Effector memory CD4-positive, alpha-beta T cell (primary cell): ENCODE data around the gene SORL1.
A peak's percentile ranks its signal among the peaks of the same experiment; 100 is the strongest.

Experiments used
- DNase-seq, 3 donors: peaks; one replicate each; pipeline ENCODE4 v3.0.0-alpha.2; 2020
- H3K27ac ChIP-seq: 2 replicates; pipeline ENCODE4 v1.7.0; 2013; ENCODE audit warnings: mild to moderate bottlenecking, low read length, moderate library complexity; ENCODE audit not compliant: insufficient read depth, poor library complexity, severe bottlenecking
- H3K27me3 ChIP-seq: replicated peaks from 2 replicates; pipeline ENCODE4 v1.7.0; 2013; ENCODE audit warnings: mild to moderate bottlenecking, low read length; ENCODE audit not compliant: insufficient read depth, control insufficient read depth, poor library complexity, severe bottlenecking
- H3K36me3 ChIP-seq: 2 replicates; pipeline ENCODE4 v1.7.0; 2013; ENCODE audit warnings: mild to moderate bottlenecking, low read length, moderate library complexity; ENCODE audit not compliant: control insufficient read depth, insufficient read depth
- H3K4me1 ChIP-seq: 2 replicates; pipeline ENCODE4 v1.7.0; 2013; ENCODE audit warnings: low read length, mild to moderate bottlenecking; ENCODE audit not compliant: control insufficient read depth, insufficient read depth, poor library complexity, severe bottlenecking
- H3K4me3 ChIP-seq: 2 replicates; pipeline ENCODE4 v1.7.0; 2013; ENCODE audit warnings: low read length, low read depth, mild to moderate bottlenecking; ENCODE audit not compliant: insufficient read depth, poor library complexity, severe bottlenecking
- H3K9me3 ChIP-seq: 2 replicates; pipeline ENCODE4 v1.7.0; 2013; ENCODE audit warnings: mild to moderate bottlenecking, low read length, moderate library complexity; ENCODE audit not compliant: control insufficient read depth

Gene SORL1

DNA sequence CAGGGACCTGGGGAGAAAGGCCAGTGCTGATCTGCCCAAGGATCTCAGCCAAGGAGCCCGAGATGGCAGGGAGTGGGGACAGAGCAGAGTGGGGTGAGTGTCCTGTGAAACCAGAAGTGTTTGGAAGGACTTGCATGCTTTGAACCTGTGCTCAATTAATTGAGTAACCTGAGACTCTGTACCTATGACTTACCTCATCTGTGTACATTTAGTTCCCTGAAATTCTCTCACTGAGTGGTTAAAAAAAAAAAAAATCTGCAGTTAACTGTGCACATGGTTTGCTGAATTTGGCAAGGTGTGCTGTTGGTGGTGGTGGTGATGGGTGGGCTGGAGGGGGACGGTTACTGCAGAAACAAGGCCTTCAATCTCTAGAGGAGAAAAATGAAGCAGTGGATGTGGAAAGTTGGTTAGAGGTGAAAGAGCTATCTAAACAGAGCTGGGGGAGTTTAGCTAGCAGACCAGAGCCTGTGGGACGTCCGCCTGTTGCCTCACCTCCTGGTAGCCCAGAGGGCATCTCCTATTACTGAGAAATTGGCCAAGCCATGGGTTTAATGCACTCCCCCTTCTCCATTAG lies 8.9 kb downstream of the SORL1 start:
- H3K27me3 ChIP-seq: no peaks in the 10 kb centered on the region
- no peak overlapping the region for H3K4me3 ChIP-seq
- peaks cover 90% of the 10 kb centered on the region for H3K4me1 ChIP-seq
- no peaks in the 10 kb centered on the region for H3K36me3 ChIP-seq
- DNase-seq: no peak
- H3K27ac ChIP-seq: peak overlapping the region; percentile 82
- no peaks in the 10 kb centered on the region for H3K9me3 ChIP-seq

DNA sequence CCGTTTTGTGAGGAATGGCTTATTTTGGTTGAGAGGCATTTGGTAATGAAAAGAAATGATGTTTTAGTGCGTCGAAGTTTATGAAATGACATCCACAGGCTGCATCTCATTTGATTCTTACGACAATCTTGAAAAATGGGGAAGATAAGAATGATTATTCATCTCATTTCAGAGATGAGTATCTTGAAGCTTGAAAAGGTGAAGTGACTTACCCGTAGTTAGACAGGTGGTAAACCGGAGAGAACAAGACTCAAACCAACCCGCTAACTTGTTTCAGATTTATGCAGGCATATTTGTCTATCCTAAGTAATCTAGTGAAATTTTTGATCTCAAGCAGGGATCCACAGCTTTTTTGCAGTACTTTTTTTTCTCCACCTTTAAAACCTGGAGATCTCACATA lies 9.7 kb downstream of the SORL1 start:
- Histone ChIP-seq H3K9me3 (no peaks in the 10 kb centered on the region), H3K4me3 (no peak overlapping the region), H3K27me3 (no peaks in the 10 kb centered on the region), H3K27ac (peak overlapping the region; percentile 82), H3K4me1 (peaks cover 92% of the 10 kb centered on the region), H3K36me3 (no peaks in the 10 kb centered on the region)
- no peak for DNase-seq

DNA sequence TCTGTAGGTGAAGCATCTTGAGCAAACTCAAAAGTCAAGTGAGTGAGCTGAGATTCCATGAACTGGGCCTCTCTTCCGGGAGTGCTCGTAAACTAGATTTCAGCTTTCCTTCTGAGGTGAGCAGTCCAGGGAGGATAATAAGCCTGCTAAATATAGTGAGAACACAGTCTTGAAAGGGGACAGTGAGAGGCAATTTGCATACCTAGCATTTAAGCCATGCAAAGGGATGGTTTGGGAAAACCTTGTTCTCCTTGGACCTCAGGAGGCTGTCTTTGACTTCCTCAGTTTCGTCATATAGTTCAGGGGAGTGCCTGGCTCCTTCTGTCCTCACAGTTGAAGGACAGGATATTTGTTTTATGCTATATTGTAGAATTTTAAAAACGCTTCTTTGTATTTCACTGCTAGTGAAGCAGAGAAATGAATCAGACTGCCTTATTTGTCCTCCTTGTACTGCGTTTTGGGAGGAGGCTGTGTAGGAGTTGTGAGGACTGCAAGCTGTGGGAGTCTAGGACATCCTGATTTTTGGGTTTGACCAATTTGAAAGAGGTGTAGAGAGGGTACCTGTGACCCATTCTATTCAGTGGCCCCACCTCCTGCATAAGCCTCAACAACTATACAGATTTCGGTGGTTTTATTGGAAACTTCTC lies 11.7 kb downstream of the SORL1 start:
- H3K9me3 ChIP-seq: no peaks in the 10 kb centered on the region
- no peak overlapping the region for H3K4me3 ChIP-seq
- H3K27me3 ChIP-seq: no peaks in the 10 kb centered on the region
- no peak for DNase-seq
- H3K36me3 ChIP-seq: no peaks in the 10 kb centered on the region
- H3K4me1 ChIP-seq: peaks cover 90% of the 10 kb centered on the region
- H3K27ac ChIP-seq: peak overlapping the region; percentile 82

DNA sequence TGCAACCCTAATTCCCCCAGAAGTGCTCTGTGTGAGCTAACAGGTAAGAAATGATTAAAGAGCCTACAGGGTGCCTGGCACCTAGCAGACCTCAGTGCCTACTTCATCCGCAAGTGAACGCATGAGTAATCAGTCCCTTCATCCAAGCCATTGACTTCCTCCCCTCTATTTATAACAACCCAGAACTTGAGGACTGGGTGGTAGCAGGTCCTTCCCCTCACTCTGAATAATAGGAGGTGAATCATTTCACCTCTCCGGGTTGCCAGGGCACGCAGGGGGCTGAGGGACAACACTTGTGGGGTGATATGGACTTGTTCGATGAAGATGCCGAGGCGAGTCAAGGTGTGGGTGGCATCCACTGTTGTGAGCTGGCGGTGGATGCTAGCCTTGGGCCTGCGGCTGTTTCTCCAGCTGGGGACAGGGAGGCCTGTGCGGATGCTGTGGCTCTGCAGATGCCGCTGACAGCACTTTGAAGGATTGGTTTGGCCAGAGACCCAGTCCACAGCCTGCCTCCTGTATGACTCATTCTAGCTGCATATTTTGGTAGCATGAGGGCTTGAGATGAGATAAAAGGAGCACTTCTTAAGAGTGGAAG lies 12.3 kb downstream of the SORL1 start:
- no peak overlapping the region for H3K4me3 ChIP-seq
- peak; percentile 44 to 82 (median 69) for DNase-seq

DNA sequence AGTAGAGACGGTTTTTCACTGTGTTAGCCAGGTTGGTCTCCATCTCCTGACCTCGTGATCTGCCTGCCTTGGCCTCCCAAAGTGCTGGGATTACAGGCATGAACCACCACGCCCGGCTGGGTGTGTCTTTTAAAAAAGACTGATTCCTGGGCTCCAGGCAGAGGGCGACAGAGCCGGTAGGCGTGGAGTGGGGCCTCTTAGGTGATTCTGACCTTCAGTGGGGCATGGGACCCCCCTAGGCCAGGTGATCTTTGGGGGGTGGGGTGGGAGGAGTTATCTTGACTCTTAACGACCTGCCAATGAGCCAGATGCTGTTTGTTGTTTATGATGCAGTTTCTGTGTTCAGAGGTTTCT lies 13.6 kb downstream of the SORL1 start:
- peak overlapping the region; percentile 13 for H3K4me3 ChIP-seq
- peaks cover 8% of the 10 kb centered on the region for H3K36me3 ChIP-seq
- no peaks in the 10 kb centered on the region for H3K27me3 ChIP-seq
- no peaks in the 10 kb centered on the region for H3K9me3 ChIP-seq
- H3K4me1 ChIP-seq: peaks cover 81% of the 10 kb centered on the region
- no peak for DNase-seq
- peak overlapping the region; percentile 82 for H3K27ac ChIP-seq

More for the DNA sequence above, 12.3 kb downstream of the SORL1 start:
- H3K4me1 ChIP-seq: peaks cover 90% of the 10 kb centered on the region
- no peaks in the 10 kb centered on the region for H3K9me3 ChIP-seq
- no peaks in the 10 kb centered on the region for H3K27me3 ChIP-seq
- peak overlapping the region; percentile 82 for H3K27ac ChIP-seq
- no peaks in the 10 kb centered on the region for H3K36me3 ChIP-seq

DNA sequence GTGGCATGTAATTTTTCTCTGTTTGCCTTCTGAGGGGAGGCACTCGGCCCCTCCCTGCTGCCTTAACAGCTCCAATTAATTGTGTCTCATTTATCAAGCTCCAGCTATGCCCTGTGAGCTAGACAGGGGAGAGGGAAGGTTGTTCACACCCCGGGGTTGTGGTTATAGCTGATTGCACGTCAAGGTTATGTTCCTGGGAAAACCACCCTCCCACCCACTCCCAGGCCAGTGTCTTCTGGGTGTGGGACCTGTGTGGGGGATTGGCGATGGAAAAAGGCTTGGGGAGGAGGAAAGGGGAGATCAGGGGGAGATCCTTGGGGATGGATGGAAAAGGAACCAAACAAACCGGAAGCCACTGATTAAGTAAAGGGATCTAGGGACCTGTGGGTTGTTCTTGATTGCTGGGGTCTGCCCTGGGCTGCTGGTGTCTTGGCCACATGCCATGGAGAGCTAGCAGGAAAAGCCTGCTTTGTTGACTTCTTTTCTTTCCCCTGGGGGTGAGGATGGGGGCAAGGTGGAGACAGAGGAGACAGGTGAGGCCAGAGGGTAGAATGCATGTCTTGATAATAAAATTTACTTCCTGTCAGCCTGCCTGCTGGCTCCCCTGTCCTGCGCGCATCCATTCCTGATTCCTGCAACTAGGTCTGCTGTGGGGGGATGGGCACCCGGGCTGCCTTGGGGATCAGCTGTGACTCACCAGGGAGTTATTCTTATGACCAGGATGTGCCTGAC lies 14.1 kb downstream of the SORL1 start:
- Histone ChIP-seq H3K4me1 (peaks cover 75% of the 10 kb centered on the region), H3K4me3 (peak overlapping the region; percentile 13)
- peak in 2 of 3 donors; percentile 19 to 40 for DNase-seq

DNA sequence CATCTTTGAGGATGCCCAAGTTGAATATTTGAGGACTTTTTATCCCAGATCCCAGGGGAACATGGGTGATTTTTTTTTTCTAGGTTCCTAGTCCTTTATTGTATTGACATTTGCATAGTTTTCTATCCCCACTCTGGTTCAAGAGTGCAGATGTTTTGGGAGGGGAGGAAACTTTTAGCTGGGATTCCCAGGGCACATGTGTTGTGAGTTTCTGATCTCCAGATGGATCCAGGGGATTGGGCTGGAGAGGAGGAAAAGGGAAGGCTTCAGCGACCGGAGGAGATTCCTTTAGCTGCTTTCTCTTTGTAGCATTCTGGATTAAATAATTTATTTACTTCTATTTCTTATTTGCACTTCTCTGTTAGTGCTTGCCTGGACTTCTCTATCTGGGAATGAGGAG lies 15.4 kb downstream of the SORL1 start:
- no peaks in the 10 kb centered on the region for H3K27me3 ChIP-seq
- no peaks in the 10 kb centered on the region for H3K9me3 ChIP-seq
- peaks cover 68% of the 10 kb centered on the region for H3K4me1 ChIP-seq
- peaks cover 23% of the 10 kb centered on the region for H3K36me3 ChIP-seq
- H3K4me3 ChIP-seq: peak overlapping the region; percentile 18
- peak overlapping the region; percentile 82 for H3K27ac ChIP-seq
- no peak for DNase-seq

More for the DNA sequence above, 14.1 kb downstream of the SORL1 start:
- Histone ChIP-seq H3K36me3 (peaks cover 14% of the 10 kb centered on the region), H3K27ac (peak overlapping the region; percentile 82), H3K9me3 (no peaks in the 10 kb centered on the region), H3K27me3 (no peaks in the 10 kb centered on the region)

DNA sequence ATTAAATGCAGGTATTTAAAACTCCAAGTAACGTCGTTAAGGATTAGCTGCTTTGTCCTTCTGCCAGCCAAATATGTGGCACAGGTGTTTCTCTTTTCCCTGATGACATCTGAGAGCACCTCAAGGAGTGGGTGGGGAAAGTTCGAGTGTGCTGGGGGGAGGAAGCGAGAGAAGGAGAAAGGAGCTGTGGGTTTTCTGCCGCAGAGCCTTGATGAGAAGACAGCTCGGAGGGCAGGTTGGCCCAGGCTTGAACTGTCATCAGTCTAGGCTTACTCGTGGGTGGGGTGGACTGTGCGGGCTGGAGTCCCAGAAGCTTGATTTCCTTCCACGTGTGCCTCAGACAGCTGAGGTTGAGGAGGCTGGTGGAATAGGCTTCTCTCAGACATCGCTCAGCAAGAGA lies 15.9 kb downstream of the SORL1 start:
- Histone ChIP-seq H3K9me3 (no peaks in the 10 kb centered on the region), H3K27me3 (no peaks in the 10 kb centered on the region), H3K36me3 (peaks cover 25% of the 10 kb centered on the region), H3K4me1 (peaks cover 63% of the 10 kb centered on the region), H3K4me3 (peak overlapping the region; percentile 18), H3K27ac (peak overlapping the region; percentile 82)
- DNase-seq: peak; percentile 57 to 79 (median 73)

DNA sequence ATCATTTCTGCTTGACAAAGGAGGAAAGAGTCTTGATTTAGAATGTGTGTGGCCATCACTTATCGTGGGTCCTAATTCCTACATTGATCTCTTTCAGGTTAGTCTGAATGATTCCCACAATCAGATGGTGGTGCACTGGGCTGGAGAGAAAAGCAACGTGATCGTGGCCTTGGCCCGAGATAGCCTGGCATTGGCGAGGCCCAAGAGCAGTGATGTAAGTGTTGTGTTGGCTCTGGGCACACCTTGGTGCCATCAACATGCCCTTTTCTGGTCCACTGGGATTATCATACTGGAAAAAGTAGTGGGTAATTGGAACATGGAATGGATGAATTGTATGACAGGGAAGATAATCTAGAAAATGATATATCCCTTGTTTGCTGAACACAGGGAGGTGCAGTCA lies 17.8 kb downstream of the SORL1 start:
- Histone ChIP-seq H3K9me3 (no peaks in the 10 kb centered on the region), H3K27ac (no peak overlapping the region), H3K27me3 (no peaks in the 10 kb centered on the region), H3K36me3 (peaks cover 43% of the 10 kb centered on the region), H3K4me1 (peaks cover 46% of the 10 kb centered on the region), H3K4me3 (no peak overlapping the region)
- no peak for DNase-seq

DNA sequence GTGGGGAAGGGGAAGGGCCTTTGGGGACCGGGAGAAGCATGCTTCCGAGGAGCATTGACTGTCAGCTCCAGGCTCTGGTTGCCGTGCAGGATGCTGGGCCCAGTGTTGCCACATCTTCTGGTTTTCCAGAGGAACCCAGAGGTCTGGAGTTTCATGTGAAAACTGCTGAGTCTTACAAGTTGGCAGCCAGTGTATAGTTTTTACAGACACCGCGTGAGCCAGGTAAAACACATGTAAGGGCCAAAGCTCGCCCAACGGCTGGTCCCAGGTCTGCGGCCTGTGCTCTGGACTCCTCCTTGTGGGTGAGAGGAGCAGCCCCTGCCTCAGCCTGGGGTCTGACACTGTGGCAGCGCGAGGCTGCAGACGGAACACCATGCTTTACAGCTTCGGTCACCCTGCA lies 19.1 kb downstream of the SORL1 start:
- Histone ChIP-seq H3K36me3 (peaks cover 45% of the 10 kb centered on the region), H3K4me3 (no peak overlapping the region), H3K27ac (no peak overlapping the region), H3K27me3 (no peaks in the 10 kb centered on the region), H3K9me3 (no peaks in the 10 kb centered on the region), H3K4me1 (peaks cover 36% of the 10 kb centered on the region)
- DNase-seq: no peak
